Stimulated activated CD8-positive, alpha-beta memory T cell treated with anti-CD3 and anti-CD28 coated beads, Interleukin-4, amount 100 ng/mL, for 48 hours (primary cell): Measurements from ENCODE around the gene MAPK4.

Experiments
- DNase-seq: peaks from one replicate; pipeline ENCODE4 v3.0.0-alpha.2; 2020

The MAPK4 gene

GRCh38 chr18:50726960-50727589, 167.2 kb downstream of the MAPK4 start:
- DNase-seq = no peak

DNA sequence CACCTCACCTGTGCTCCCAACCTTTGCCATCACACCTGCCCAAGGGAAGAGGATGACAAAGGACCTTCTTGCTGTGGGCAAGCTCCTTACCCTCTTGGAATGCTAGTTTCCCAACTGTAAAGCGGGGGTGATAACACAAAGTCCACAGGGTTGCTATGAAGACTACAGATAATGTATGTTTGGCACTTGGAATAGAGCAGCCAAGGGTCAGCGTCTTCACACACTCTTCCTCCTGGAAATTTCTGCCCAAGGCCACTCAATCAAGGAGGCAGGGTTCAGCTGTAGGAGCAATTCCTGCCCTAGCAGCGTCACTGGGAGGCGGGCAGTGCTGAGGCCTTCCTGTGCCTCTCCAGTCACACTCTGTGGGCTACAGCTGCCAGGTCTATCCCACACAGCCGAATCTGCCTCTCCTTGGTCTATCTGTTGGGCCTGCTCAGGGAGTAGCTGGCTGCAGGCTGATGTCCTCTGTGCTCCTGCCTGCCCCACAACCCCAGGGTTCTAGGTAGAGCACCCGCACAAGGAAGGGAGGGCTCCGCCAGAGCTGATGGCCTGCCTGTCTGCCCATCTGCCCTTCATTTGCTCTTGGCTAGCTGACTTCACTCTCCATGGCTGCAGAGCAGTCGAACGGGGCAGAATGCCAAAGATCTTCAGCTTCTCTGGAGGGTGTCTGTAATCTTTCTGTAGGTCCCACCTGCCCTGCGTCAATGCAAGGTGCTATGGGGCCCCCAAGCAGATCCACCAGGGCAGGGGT, 168.0 kb downstream of the MAPK4 start:
- DNase-seq = no peak

GRCh38 chr18:50729376-50729775, 169.5 kb downstream of the MAPK4 start:
- no peak for DNase-seq

GRCh38 chr18:50729986-50730385, 170.1 kb downstream of the MAPK4 start:
- DNase-seq = no peak

- no peak for DNase-seq
Observed at GRCh38 chr18:50734342-50734741, 174.5 kb downstream of the MAPK4 start.

- DNase-seq = no peak
Observed at GRCh38 chr18:50734886-50735285, 175.0 kb downstream of the MAPK4 start.

DNA sequence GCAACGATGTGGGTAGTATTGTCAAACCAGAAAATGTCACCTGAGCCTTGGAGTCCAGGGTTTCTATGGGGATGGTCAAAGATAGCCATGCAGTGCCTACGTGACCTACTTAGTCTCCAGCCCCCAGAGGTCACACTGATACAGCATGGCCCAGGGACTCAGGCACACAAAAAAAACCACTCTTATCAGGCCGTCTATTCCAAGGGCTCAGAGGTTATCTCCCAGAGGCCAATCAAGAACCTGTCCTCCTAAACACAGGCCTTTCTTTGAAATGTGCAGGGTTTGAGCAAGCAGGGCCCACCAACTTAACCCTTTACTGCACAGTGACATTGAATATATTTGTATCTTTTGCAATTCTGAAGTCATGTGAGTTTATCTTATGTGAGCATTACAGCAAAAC, 177.2 kb downstream of the MAPK4 start:
- DNase-seq = no peak

DNA sequence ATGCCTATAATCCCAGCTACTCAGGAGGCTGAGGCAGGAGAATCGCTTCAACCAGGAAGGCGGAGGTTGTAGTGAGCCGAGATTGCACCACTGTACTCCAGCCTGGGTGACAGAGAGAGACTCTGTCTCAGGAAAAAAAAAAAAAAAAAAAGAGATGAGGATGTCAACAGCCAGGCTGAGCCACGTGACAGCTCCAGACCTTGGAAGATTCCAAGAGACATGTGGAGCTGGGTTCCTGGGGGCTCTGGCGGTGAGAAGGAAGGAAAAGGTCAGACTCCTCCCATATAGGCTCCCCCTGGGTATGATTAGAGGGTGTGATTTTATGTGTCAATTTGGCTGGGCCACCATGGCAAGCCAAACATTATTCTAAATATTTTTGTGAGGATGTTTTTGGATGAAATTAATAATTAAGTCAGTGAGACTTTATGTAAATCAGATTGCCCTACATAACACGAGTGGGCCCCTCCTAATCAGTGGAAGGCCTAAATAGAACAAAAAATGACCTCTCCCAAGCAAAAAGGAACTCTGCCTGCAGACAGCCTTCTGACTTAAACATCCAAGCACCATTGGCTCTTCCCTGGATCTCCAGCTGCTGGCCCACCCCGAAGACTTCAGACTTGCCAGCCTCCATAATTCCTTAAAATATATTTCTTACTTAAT, 178.3 kb downstream of the MAPK4 start:
- DNase-seq = no peak

DNA sequence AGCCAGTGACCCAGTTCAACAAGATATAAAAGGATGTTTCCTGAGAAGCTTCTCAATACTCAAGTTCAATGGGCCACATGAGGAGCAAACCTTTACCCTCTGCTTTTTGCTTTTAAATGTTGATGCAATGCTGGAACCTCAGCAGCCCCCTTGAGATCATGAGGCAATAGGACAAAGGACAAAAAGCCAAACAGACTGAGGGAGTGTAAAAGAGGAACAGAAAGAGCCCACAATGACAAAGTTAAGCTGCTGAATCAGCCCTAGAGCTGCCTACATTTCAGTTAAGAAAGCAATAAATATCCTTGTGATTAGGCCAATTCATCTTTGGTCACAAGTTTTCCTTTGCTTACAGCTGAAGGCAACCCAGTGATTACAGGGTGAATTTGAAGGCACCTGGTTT, 183.1 kb downstream of the MAPK4 start:
- no peak for DNase-seq

- no peak for DNase-seq
Observed at GRCh38 chr18:50744253-50744652, 184.4 kb downstream of the MAPK4 start.

- no peak for DNase-seq
Observed at GRCh38 chr18:50745945-50746344, 186.1 kb downstream of the MAPK4 start.

DNA sequence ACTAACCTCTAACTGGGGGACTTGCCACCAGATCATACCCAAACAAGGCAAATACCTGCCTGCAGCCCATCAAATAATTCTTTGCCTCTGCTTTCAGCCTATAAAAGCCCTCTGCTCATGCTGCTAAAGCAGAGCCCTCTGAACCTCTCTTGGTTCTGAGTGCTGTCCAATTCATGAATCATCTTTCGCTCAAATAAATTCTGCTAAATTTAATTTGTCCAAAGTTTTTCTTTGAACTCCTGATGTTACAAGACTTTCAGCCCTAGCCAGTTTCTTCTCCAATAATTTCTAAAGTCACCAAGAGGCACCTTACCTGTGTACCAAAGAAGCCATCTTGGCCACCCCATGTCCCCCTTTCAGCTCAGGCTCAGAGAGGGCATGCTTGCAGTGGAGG, 188.0 kb downstream of the MAPK4 start:
- no peak for DNase-seq

GRCh38 chr18:50748243-50749229, 188.6 kb downstream of the MAPK4 start:
- no peak for DNase-seq

- DNase-seq = no peak
Observed at GRCh38 chr18:50749421-50749820, 189.5 kb downstream of the MAPK4 start.

- no peak for DNase-seq
Observed at GRCh38 chr18:50749945-50750344, 190.1 kb downstream of the MAPK4 start.

DNA sequence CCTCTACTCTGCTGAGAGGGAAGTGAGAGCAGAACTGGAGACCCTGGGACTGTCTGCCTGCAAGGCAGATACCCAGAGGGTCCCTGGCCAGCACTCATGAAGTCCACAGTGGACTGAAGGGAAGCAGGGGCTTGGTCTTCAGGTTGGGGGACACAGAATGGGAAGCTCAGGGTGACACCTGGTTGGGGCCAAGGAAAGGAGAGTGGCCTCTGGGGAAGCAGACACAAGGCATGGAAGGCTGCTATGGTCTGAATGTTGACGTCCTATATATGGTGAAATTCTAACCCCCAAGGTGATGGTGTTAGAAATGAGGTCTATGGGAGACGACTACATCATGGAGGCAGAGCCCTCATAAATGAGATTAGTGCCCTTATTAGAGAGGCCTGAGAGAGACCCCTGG, 190.7 kb downstream of the MAPK4 start:
- no peak for DNase-seq

GRCh38 chr18:50751490-50751889, 191.6 kb downstream of the MAPK4 start:
- DNase-seq = no peak

DNA sequence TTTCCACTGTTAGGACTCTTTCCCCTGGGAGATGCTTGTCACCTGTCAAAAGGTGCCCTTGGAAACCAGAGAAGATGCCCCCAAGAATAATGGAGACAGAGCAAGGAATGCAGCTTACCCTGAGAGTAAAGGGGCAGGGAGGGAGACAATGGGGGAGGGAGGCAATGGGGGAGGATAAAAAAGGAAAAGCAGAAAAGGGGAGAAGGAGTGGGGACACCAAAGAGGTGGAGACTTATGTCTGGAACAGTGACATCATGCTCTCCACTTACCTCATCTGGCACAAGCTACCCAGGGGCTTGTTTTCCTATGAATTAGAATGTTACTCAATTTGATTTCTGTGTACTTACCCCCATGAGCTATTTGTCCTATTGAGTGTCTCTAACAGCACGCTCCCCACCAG, 192.1 kb downstream of the MAPK4 start:
- no peak for DNase-seq

GRCh38 chr18:50753311-50753710, 193.4 kb downstream of the MAPK4 start:
- no peak for DNase-seq

- DNase-seq = no peak
Observed at GRCh38 chr18:50754297-50754696, 194.4 kb downstream of the MAPK4 start.

DNA sequence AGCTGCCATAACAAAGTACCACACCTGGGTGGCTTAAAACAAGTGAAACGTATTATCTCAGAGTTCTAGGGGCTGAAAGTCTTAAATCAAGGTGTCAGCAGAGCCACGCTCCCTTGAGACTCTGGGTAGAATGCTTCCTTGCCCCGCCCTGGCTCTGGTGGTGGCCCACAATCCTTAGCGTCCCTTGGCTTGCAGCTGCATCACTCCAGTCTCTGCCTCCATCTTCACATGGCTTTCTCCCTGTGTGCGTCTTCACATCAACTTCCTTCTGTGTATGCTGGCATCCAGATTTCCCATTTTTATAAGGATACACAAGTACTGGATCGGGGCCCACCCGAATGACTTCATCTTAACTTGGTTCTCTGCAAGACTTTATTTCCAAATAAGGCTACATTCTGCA, 197.5 kb downstream of the MAPK4 start:
- no peak for DNase-seq

DNA sequence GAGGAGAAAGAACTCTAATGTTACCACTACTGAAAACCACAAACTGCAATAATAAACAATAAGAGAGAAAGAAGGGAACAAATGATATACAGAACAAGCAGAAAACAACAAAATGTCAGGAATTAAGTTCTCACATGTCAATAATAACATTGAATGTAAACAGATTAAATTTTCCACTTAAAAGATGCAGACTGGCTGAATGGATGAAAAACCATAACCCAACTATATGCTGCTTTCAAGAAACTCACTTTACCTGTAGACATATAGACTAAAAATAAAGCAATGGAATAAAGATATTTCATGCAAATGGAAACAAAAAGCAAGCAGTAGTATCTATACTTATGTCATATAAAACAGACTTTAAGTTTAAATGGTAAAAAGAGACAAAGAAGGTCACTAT, 209.6 kb downstream of the MAPK4 start:
- no peak for DNase-seq

GRCh38 chr18:50775207-50775606, 215.3 kb downstream of the MAPK4 start:
- DNase-seq = no peak
